Left lung (tissue), 10 donors: Measurements from ENCODE around the gene TAS2R8. TPM values are rescaled to one million over a fixed set of nuclear protein-coding genes. Genes with fewer than 3 reads are reported as not detected.

ENCODE experiments used
- ATAC-seq: fragments of 200-7000 bp; cut with Tn5 transposase; one replicate; pipeline ENCODE4 v1.9.1; 2020; ENCODE audit warnings: moderate library complexity
- DNase-seq, 4 donors: peaks; one replicate each; pipeline ENCODE4 v3.0.0-alpha.2; 2013 to 2020
- H3K27ac ChIP-seq, 2 donors: fragments of 200-600 bp; sonication (generic) in 1 of 2; one replicate each; pipeline versions ENCODE4 v1.5.0 to v1.8.0; 2020 to 2021
- H3K27me3 ChIP-seq, 2 donors: fragments of 200-600 bp; sonication (generic) in 1 of 2; one replicate each; pipeline versions ENCODE4 v1.5.0 to v1.8.0; 2020 to 2021
- H3K36me3 ChIP-seq, 2 donors: fragments of 200-600 bp; sonication (generic) in 1 of 2; one replicate each; pipeline versions ENCODE4 v1.5.0 to v1.8.0; 2020 to 2021
- H3K4me1 ChIP-seq, 2 donors: fragments of 200-600 bp; one replicate each; pipeline ENCODE4 v1.8.0; 2021
- H3K4me3 ChIP-seq, 2 donors: fragments of 200-600 bp; sonication (generic) in 1 of 2; one replicate each; pipeline versions ENCODE4 v1.5.0 to v1.8.0; 2020 to 2021; ENCODE audit warnings: mild to moderate bottlenecking in 1 of 2
- H3K9me3 ChIP-seq, 2 donors: fragments of 200-600 bp; sonication (generic) in 1 of 2; one replicate each; pipeline versions ENCODE4 v1.5.0 to v1.8.0; 2020 to 2021
- CTCF ChIP-seq, 2 donors: fragments of 200-600 bp; sonication (generic) in 1 of 2; IDR thresholded peaks; one replicate each; pipeline versions ENCODE4 v1.5.0 to v1.8.0; 2021; ENCODE audit warnings: antibody characterized with exemption in 2 of 2
- intact Hi-C, 2 donors: fragments of 100-400 bp; cut with DNase I; formaldehyde crosslinking; loops; one replicate each; pipeline versions ENCODE4 v1.11.2 to v1.14.2; 2022
- polyA plus RNA-seq, 6 donors: library from polyadenylated mRNA; unstranded; fragments of 120-200 nt; gene quantifications; one replicate each; pipeline ENCODE4 v1.2.1, GENCODE V29; 2013; ENCODE audit not compliant: insufficient read length in 6 of 6
- total RNA-seq, 2 donors: library from RNA; stranded (reverse); fragmentation: NEBNext Ultra II Directional; extraction: Animal tissue kit (Norgen Biotek cat#: 25700); gene quantifications; one replicate each; pipeline ENCODE4 v1.2.1, GENCODE V29; 2021
- donor health status: DM: no; HTN: yes; CAD: no.
- donor health status: DM: no; HTN: no; CAD: no.

The TAS2R8 gene
- total and polyA plus RNA-seq, 8 donors: not detected

GRCh38 chr12:10847744-10848143, 40.7 kb upstream of the TAS2R8 start:
- intact Hi-C loops: no loop called here
- no peaks in the 10 kb centered on the region for H3K36me3 ChIP-seq
- no peak overlapping the region for H3K27ac ChIP-seq
- H3K27me3 ChIP-seq: no peaks in the 10 kb centered on the region
- TF ChIP-seq CTCF (IDR thresholded peaks at IDR 0.05): no peak
- DNase-seq (no peak), ATAC-seq (no peak)
- H3K4me1 ChIP-seq: no peaks in the 10 kb centered on the region
- no peak overlapping the region for H3K4me3 ChIP-seq
- no peaks in the 10 kb centered on the region for H3K9me3 ChIP-seq

DNA sequence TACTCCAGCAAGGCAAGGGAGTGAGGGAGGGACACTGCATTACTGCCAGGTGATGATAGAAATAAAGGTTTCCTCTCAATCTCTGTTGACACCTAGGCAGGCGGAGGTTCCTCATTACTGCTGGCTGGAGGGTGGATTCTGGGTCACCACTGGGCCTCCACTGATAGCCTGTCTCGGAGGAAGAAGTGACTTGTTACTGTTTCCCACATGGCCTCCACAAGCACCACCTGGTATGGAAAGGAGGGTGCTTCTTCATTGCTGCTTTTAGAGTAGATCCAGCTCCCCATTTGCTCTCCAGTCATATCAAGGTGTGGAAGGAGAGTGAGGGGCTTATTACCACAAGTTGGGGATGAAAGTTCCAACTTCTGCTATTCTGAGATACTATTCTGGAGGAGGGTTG, 35.8 kb upstream of the TAS2R8 start:
- no peak for DNase-seq
- no peaks in the 10 kb centered on the region for H3K27me3 ChIP-seq
- H3K9me3 ChIP-seq: no peaks in the 10 kb centered on the region
- ATAC-seq: no peak
- TF ChIP-seq CTCF (IDR thresholded peaks at IDR 0.05): no peak
- no peaks in the 10 kb centered on the region for H3K36me3 ChIP-seq
- no peaks in the 10 kb centered on the region for H3K4me1 ChIP-seq
- intact Hi-C loops: no loop called here
- H3K27ac ChIP-seq: no peak overlapping the region
- H3K4me3 ChIP-seq: no peak overlapping the region

GRCh38 chr12:10838461-10838860, 31.4 kb upstream of the TAS2R8 start:
- intact Hi-C loops: no loop called here
- Histone ChIP-seq H3K4me3 (no peak overlapping the region), H3K27me3 (no peaks in the 10 kb centered on the region), H3K27ac (no peak overlapping the region), H3K4me1 (no peaks in the 10 kb centered on the region), H3K9me3 (peaks cover 0 to 10% of the 10 kb centered on the region in 2 donors), H3K36me3 (no peaks in the 10 kb centered on the region)
- no peak for ATAC-seq
- TF ChIP-seq CTCF (IDR thresholded peaks at IDR 0.05): no peak
- no peak for DNase-seq

GRCh38 chr12:10829994-10830393, 22.9 kb upstream of the TAS2R8 start:
- no peaks in the 10 kb centered on the region for H3K27me3 ChIP-seq
- no peak for TF ChIP-seq CTCF (IDR thresholded peaks at IDR 0.05)
- H3K4me1 ChIP-seq: no peaks in the 10 kb centered on the region
- H3K9me3 ChIP-seq: no peaks in the 10 kb centered on the region
- intact Hi-C loops: no loop called here
- no peaks in the 10 kb centered on the region for H3K36me3 ChIP-seq
- H3K4me3 ChIP-seq: no peak overlapping the region
- DNase-seq (no peak), ATAC-seq (no peak)
- H3K27ac ChIP-seq: no peak overlapping the region

DNA sequence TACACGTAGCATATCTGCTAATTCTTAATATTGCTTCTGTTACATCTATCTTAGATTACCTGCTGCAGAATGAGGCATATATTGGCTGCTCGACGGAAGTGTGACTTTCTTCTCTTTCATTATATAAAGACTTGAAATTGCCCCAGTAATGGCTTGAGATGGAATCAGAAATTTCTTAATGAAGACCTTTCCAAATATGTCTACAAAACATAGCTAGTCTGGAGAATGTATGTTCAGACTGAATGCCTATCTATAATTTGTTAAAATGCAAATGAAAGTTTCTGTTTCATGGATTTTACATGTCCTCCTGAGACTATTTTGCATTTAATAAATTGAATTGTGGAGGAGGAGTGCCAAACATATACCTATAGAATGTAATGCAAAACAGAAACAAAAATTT, 19.2 kb upstream of the TAS2R8 start, which contains the start of gene TAS2R10:
TAS2R10 (minus strand) TSS at position 101 of the 400 bp plus-strand sequence; CDS start at position 12, 89 bp downstream.
- H3K4me1 ChIP-seq: no peaks in the 10 kb centered on the region
- no peak for ATAC-seq
- H3K36me3 ChIP-seq: no peaks in the 10 kb centered on the region
- no peaks in the 10 kb centered on the region for H3K9me3 ChIP-seq
- no peak within 1 kb of the TSS for H3K27ac ChIP-seq
- no peak for TF ChIP-seq CTCF (IDR thresholded peaks at IDR 0.05)
- H3K4me3 ChIP-seq: no peak within 1 kb of the TSS
- intact Hi-C loops: no loop called here
- DNase-seq: no peak
- no peaks in the 10 kb centered on the region for H3K27me3 ChIP-seq
